Left colon (tissue), 2 donors: Measurements from ENCODE around the gene EVA1C. TPM values are rescaled to one million over a fixed set of nuclear protein-coding genes. Genes with fewer than 3 reads are reported as not detected.
"Not testable (repeated sequence)": the region's sequence is repeated elsewhere in the genome, so short reads cannot be mapped to it uniquely, and the experiment has no call there.

ENCODE experiments used
- ATAC-seq: fragments of 200-7000 bp; cut with Tn5 transposase; one replicate; pipeline ENCODE4 v1.9.1; 2020; ENCODE audit warnings: mild to moderate bottlenecking, moderate library complexity
- DNase-seq, 2 donors: peaks; one replicate each; pipeline ENCODE4 v3.0.0-alpha.2; 2020
- intact Hi-C, 2 donors: fragments of 100-400 bp; cut with DNase I in 1 of 2; cut with micrococcal nuclease in 1 of 2; formaldehyde crosslinking; loops; one replicate each; pipeline versions ENCODE4 v1.11.2 to v1.14.0; 2022; cut with DNase I, micrococcal nuclease
- total RNA-seq, 2 donors: library from RNA; stranded (reverse); fragmentation: NEBNext Ultra II Directional; extraction: Animal tissue kit (Norgen Biotek cat#: 25700); gene quantifications; one replicate each; pipeline ENCODE4 v1.2.1, GENCODE V29; 2021
- donor health status: DM: no; HTN: no; CAD: no.
- donor health status: DM: yes; HTN: yes; CAD: no.

Gene EVA1C
- total RNA-seq, 2 donors from 2014 or later, result 10.3 to 24.5 TPM

- intact Hi-C loops, result no loop called here
- no peak for ATAC-seq
- no peak for DNase-seq
These were observed 61.9 kb downstream of the EVA1C start for GRCh38 chr21:32474179-32475059.

- intact Hi-C loops, result no loop called here
- ATAC-seq (peak; percentile 52), DNase-seq (no peak)
These were observed 62.8 kb downstream of the EVA1C start for GRCh38 chr21:32475162-32475812.

GRCh38 chr21:32476661-32477423 is 64.3 kb downstream of the EVA1C start:
- DNase-seq (no peak), ATAC-seq (peak; percentile 3)
- intact Hi-C loops, result no loop called here

- intact Hi-C loops, result no loop called here
- no peak for ATAC-seq
- no peak for DNase-seq
These were observed 64.9 kb downstream of the EVA1C start for GRCh38 chr21:32477424-32477745.

GRCh38 chr21:32481875-32482408 is 69.4 kb downstream of the EVA1C start:
- DNase-seq (no peak), ATAC-seq (no peak)
- intact Hi-C loops, result no loop called here

- ATAC-seq (no peak), DNase-seq (no peak)
- intact Hi-C loops, result no loop called here
These were observed 70.2 kb downstream of the EVA1C start for GRCh38 chr21:32482565-32483292.

- DNase-seq, result no peak
- ATAC-seq, result no peak
These were observed 70.7 kb downstream of the EVA1C start for GRCh38 chr21:32483293-32483595.

GRCh38 chr21:32484706-32485380 is 72.3 kb downstream of the EVA1C start:
- ATAC-seq (peak; percentile 98), DNase-seq (peak; percentile 77 to 85)
- intact Hi-C loops, result no loop called here

More at GRCh38 chr21:32483293-32483595, 70.7 kb downstream of the EVA1C start:
- intact Hi-C loops, result no loop called here

GRCh38 chr21:32492376-32492775 is 79.9 kb downstream of the EVA1C start:
- DNase-seq, result no peak
- intact Hi-C loops, result no loop called here
- ATAC-seq, result no peak

- intact Hi-C loops, result no loop called here
- DNase-seq, result no peak
- peak; percentile 94 for ATAC-seq
These were observed 82.6 kb downstream of the EVA1C start for GRCh38 chr21:32494934-32495709.

- ATAC-seq (no peak), DNase-seq (no peak)
- intact Hi-C loops, result no loop called here
These were observed 84.1 kb downstream of the EVA1C start for GRCh38 chr21:32496568-32496967.

GRCh38 chr21:32499249-32500055 is 86.9 kb downstream of the EVA1C start:
- intact Hi-C loops, result no loop called here
- ATAC-seq, result no peak
- no peak for DNase-seq

GRCh38 chr21:32503641-32504040 is 91.1 kb downstream of the EVA1C start:
- intact Hi-C loops, result not testable (repeated sequence)

GRCh38 chr21:32505767-32506166 is 93.3 kb downstream of the EVA1C start:
- DNase-seq, ATAC-seq, intact Hi-C loops: not testable (repeated sequence)

More at GRCh38 chr21:32503641-32504040, 91.1 kb downstream of the EVA1C start:
- ATAC-seq, DNase-seq: not testable (repeated sequence)

GRCh38 chr21:32506411-32506965 is 94.0 kb downstream of the EVA1C start:
- ATAC-seq, DNase-seq, intact Hi-C loops: not testable (repeated sequence)

GRCh38 chr21:32507342-32507919 is 94.9 kb downstream of the EVA1C start:
- ATAC-seq (no peak), DNase-seq (no peak)
- intact Hi-C loops, result no loop called here
